Measurements from ENCODE around the gene FAM151B. TPM values are rescaled to one million over a fixed set of nuclear protein-coding genes. Genes with fewer than 3 reads are reported as not detected.

The FAM151B gene
- total RNA-seq, 1 experiment from 2014 or later, result 2.0 TPM

GRCh38 chr5:80559244-80559643 is 71.3 kb downstream of the FAM151B start:
- Mint-ChIP-seq H3K36me3 (ENCODE audit: insufficient read depth, unreplicated experiment) (no peaks in the 10 kb centered on the region), H3K4me1 (ENCODE audit: low read depth, unreplicated experiment) (no peaks in the 10 kb centered on the region), H3K27me3 (ENCODE audit: unreplicated experiment) (peaks cover 50% of the 10 kb centered on the region), H3K9me3 (ENCODE audit: low read depth, unreplicated experiment) (no peaks in the 10 kb centered on the region), H3K4me3 (ENCODE audit: low read depth, unreplicated experiment) (no peak overlapping the region), H3K27ac (ENCODE audit: unreplicated experiment) (no peak overlapping the region)
- intact Hi-C loops (cut with micrococcal nuclease; ENCODE audit: unreplicated experiment), result no loop called here
- CTCF ChIA-PET, result interaction anchor here (0.6 kb wide), 2 partner anchors 56 to 336 kb away, joined by 3 read pairs; no protein-coding TSS in a partner anchor
- DNase-seq, result no peak
- no peak for TF ChIP-seq CTCF (IDR thresholded peaks at IDR 0.05; ENCODE audit: unreplicated experiment)
- no TSS peak for BruUV-seq (replicated peaks)

- DNase-seq, result peak; percentile 30
- H3K4me3 Mint-ChIP-seq (ENCODE audit: low read depth, unreplicated experiment), result no peak overlapping the region
- intact Hi-C loops (cut with micrococcal nuclease; ENCODE audit: unreplicated experiment), result loop anchor here (5.0 kb wide), 1 partner anchor 73 kb away; no protein-coding TSS in a partner anchor
- CTCF ChIA-PET, result no interaction called here
- no peak for TF ChIP-seq CTCF (IDR thresholded peaks at IDR 0.05; ENCODE audit: unreplicated experiment)
- BruUV-seq (replicated peaks), result no TSS peak
- H3K27ac Mint-ChIP-seq (ENCODE audit: unreplicated experiment), result no peak overlapping the region
- peaks cover 7% of the 10 kb centered on the region for H3K36me3 Mint-ChIP-seq (ENCODE audit: insufficient read depth, unreplicated experiment)
- peaks cover 62% of the 10 kb centered on the region for H3K27me3 Mint-ChIP-seq (ENCODE audit: unreplicated experiment)
- peaks cover 19% of the 10 kb centered on the region for H3K4me1 Mint-ChIP-seq (ENCODE audit: low read depth, unreplicated experiment)
- peaks cover 3% of the 10 kb centered on the region for H3K9me3 Mint-ChIP-seq (ENCODE audit: low read depth, unreplicated experiment)
These were observed 77.4 kb downstream of the FAM151B start for GRCh38 chr5:80565330-80565729.

- TF ChIP-seq CTCF (IDR thresholded peaks at IDR 0.05; ENCODE audit: unreplicated experiment), result no peak
- no peak overlapping the region for H3K27ac Mint-ChIP-seq (ENCODE audit: unreplicated experiment)
- peaks cover 67% of the 10 kb centered on the region for H3K27me3 Mint-ChIP-seq (ENCODE audit: unreplicated experiment)
- no peak overlapping the region for H3K4me3 Mint-ChIP-seq (ENCODE audit: low read depth, unreplicated experiment)
- peak; percentile 28 for DNase-seq
- CTCF ChIA-PET, result no interaction called here
- peaks cover 3% of the 10 kb centered on the region for H3K9me3 Mint-ChIP-seq (ENCODE audit: low read depth, unreplicated experiment)
- peaks cover 7% of the 10 kb centered on the region for H3K36me3 Mint-ChIP-seq (ENCODE audit: insufficient read depth, unreplicated experiment)
- H3K4me1 Mint-ChIP-seq (ENCODE audit: low read depth, unreplicated experiment), result peaks cover 19% of the 10 kb centered on the region
- no TSS peak for BruUV-seq (replicated peaks)
- intact Hi-C loops (cut with micrococcal nuclease; ENCODE audit: unreplicated experiment), result loop anchor here (5.0 kb wide), 1 partner anchor 74 kb away; no protein-coding TSS in a partner anchor
These were observed 78.9 kb downstream of the FAM151B start for GRCh38 chr5:80566711-80567259.

- H3K27ac Mint-ChIP-seq (ENCODE audit: unreplicated experiment), result no peak overlapping the region
- no peak for TF ChIP-seq CTCF (IDR thresholded peaks at IDR 0.05; ENCODE audit: unreplicated experiment)
- CTCF ChIA-PET, result no interaction called here
- H3K9me3 Mint-ChIP-seq (ENCODE audit: low read depth, unreplicated experiment), result peaks cover 3% of the 10 kb centered on the region
- peaks cover 67% of the 10 kb centered on the region for H3K27me3 Mint-ChIP-seq (ENCODE audit: unreplicated experiment)
- intact Hi-C loops (cut with micrococcal nuclease; ENCODE audit: unreplicated experiment), result loop anchor here (5.0 kb wide), 1 partner anchor 76 kb away; no protein-coding TSS in a partner anchor
- H3K4me1 Mint-ChIP-seq (ENCODE audit: low read depth, unreplicated experiment), result peaks cover 19% of the 10 kb centered on the region
- DNase-seq, result no peak
- peaks cover 7% of the 10 kb centered on the region for H3K36me3 Mint-ChIP-seq (ENCODE audit: insufficient read depth, unreplicated experiment)
- BruUV-seq (replicated peaks), result no TSS peak
- peak overlapping the region; percentile 65 for H3K4me3 Mint-ChIP-seq (ENCODE audit: low read depth, unreplicated experiment)
These were observed 80.4 kb downstream of the FAM151B start for GRCh38 chr5:80568251-80568650.
